ENCODE results near the gene CLOCK.

CLOCK gene

DNA sequence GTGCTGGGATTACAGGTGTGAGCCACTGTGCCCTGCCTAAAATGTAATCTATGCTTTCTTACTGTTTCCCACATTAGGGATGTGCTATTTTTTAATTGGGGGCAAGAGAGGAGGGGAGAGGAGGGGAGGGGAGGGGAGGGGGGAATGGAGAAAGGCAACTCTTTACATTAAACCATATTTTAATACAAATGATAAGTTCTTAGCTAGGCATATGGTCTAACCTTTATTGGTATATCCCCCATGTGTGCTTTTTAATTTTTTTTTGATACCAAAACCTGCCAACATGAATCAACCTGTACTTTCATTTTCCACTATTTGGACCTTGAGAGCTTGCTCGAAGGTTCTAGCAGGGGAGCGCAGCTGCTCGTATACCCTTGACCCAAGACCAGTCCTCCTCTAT lies 6.4 kb downstream of the CLOCK start:
- Histone ChIP-seq H3K4me1 (ENCODE audit: control insufficient read depth, insufficient read depth, low read length) (peaks cover 33% of the 10 kb centered on the region), H3K27ac (ENCODE audit: low read depth, low read length) (no peak overlapping the region), H3K9ac (ENCODE audit: low read depth, low read length) (no peak overlapping the region), H3K27me3 (ENCODE audit: control insufficient read depth, insufficient read depth, low read length) (no peaks in the 10 kb centered on the region), H3K36me3 (ENCODE audit: control insufficient read depth, insufficient read depth, low read length) (no peaks in the 10 kb centered on the region), H3K9me3 (ENCODE audit: control insufficient read depth, insufficient read depth, low read length) (no peaks in the 10 kb centered on the region), H3K4me3 (ENCODE audit: low read depth, low read length) (no peak overlapping the region)

GRCh38 chr4:55539658-55540057 lies 7.1 kb downstream of the CLOCK start:
- peaks cover 32% of the 10 kb centered on the region for H3K4me1 ChIP-seq (ENCODE audit: control insufficient read depth, insufficient read depth, low read length)
- H3K4me3 ChIP-seq (ENCODE audit: low read depth, low read length): no peak overlapping the region
- H3K36me3 ChIP-seq (ENCODE audit: control insufficient read depth, insufficient read depth, low read length): no peaks in the 10 kb centered on the region
- H3K9me3 ChIP-seq (ENCODE audit: control insufficient read depth, insufficient read depth, low read length): no peaks in the 10 kb centered on the region
- no peaks in the 10 kb centered on the region for H3K27me3 ChIP-seq (ENCODE audit: control insufficient read depth, insufficient read depth, low read length)
- no peak overlapping the region for H3K9ac ChIP-seq (ENCODE audit: low read depth, low read length)
- no peak overlapping the region for H3K27ac ChIP-seq (ENCODE audit: low read depth, low read length)

- Histone ChIP-seq H3K9ac (ENCODE audit: low read depth, low read length) (no peak overlapping the region), H3K27ac (ENCODE audit: low read depth, low read length) (no peak overlapping the region), H3K4me3 (ENCODE audit: low read depth, low read length) (no peak overlapping the region), H3K9me3 (ENCODE audit: control insufficient read depth, insufficient read depth, low read length) (no peaks in the 10 kb centered on the region), H3K36me3 (ENCODE audit: control insufficient read depth, insufficient read depth, low read length) (no peaks in the 10 kb centered on the region), H3K27me3 (ENCODE audit: control insufficient read depth, insufficient read depth, low read length) (no peaks in the 10 kb centered on the region), H3K4me1 (ENCODE audit: control insufficient read depth, insufficient read depth, low read length) (peaks cover 21% of the 10 kb centered on the region; the same call in 1 of the 2 replicates)
Observed at GRCh38 chr4:55538531-55538930, 8.2 kb downstream of the CLOCK start.

- H3K9me3 ChIP-seq (ENCODE audit: control insufficient read depth, insufficient read depth, low read length): no peaks in the 10 kb centered on the region
- no peak overlapping the region for H3K4me3 ChIP-seq (ENCODE audit: low read depth, low read length)
- H3K27me3 ChIP-seq (ENCODE audit: control insufficient read depth, insufficient read depth, low read length): no peaks in the 10 kb centered on the region
- no peak overlapping the region for H3K9ac ChIP-seq (ENCODE audit: low read depth, low read length)
- H3K27ac ChIP-seq (ENCODE audit: low read depth, low read length): no peak overlapping the region
- no peaks in the 10 kb centered on the region for H3K36me3 ChIP-seq (ENCODE audit: control insufficient read depth, insufficient read depth, low read length)
- peaks cover 16% of the 10 kb centered on the region for H3K4me1 ChIP-seq (ENCODE audit: control insufficient read depth, insufficient read depth, low read length)
Observed at GRCh38 chr4:55534306-55534705, 12.4 kb downstream of the CLOCK start.

DNA sequence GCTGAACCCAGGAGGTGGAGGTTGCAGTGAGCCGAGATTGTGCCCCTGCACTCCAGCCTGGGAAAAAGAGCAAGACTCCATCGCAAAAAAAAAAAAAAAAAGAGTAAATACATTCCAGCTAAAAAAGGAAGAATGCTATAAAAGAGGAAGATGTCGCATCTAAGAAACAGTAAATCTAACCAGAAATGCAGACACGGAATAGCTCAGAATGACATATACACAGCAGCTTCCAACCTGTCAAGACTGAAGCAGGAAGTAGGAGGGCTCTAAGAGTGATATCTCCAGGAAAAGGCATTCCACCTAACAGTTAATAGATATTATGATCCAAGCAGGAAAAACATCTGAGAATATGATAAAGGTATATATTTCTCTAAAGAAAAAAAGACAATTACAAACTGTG lies 16.0 kb downstream of the CLOCK start:
- H3K36me3 ChIP-seq (ENCODE audit: control insufficient read depth, insufficient read depth, low read length): no peaks in the 10 kb centered on the region

GRCh38 chr4:55530167-55530566 lies 16.5 kb downstream of the CLOCK start:
- no peaks in the 10 kb centered on the region for H3K27me3 ChIP-seq (ENCODE audit: control insufficient read depth, insufficient read depth, low read length)
- H3K36me3 ChIP-seq (ENCODE audit: control insufficient read depth, insufficient read depth, low read length): no peaks in the 10 kb centered on the region
- H3K4me3 ChIP-seq (ENCODE audit: low read depth, low read length): no peak overlapping the region
- H3K9me3 ChIP-seq (ENCODE audit: control insufficient read depth, insufficient read depth, low read length): no peaks in the 10 kb centered on the region
- no peak overlapping the region for H3K9ac ChIP-seq (ENCODE audit: low read depth, low read length)
- H3K4me1 ChIP-seq (ENCODE audit: control insufficient read depth, insufficient read depth, low read length): peaks cover 24% of the 10 kb centered on the region
- no peak overlapping the region for H3K27ac ChIP-seq (ENCODE audit: low read depth, low read length)

More for the DNA sequence above, 16.0 kb downstream of the CLOCK start:
- H3K27me3 ChIP-seq (ENCODE audit: control insufficient read depth, insufficient read depth, low read length): no peaks in the 10 kb centered on the region
- H3K9ac ChIP-seq (ENCODE audit: low read depth, low read length): no peak overlapping the region
- H3K4me1 ChIP-seq (ENCODE audit: control insufficient read depth, insufficient read depth, low read length): peaks cover 24% of the 10 kb centered on the region
- H3K27ac ChIP-seq (ENCODE audit: low read depth, low read length): no peak overlapping the region
- H3K4me3 ChIP-seq (ENCODE audit: low read depth, low read length): no peak overlapping the region
- no peaks in the 10 kb centered on the region for H3K9me3 ChIP-seq (ENCODE audit: control insufficient read depth, insufficient read depth, low read length)

DNA sequence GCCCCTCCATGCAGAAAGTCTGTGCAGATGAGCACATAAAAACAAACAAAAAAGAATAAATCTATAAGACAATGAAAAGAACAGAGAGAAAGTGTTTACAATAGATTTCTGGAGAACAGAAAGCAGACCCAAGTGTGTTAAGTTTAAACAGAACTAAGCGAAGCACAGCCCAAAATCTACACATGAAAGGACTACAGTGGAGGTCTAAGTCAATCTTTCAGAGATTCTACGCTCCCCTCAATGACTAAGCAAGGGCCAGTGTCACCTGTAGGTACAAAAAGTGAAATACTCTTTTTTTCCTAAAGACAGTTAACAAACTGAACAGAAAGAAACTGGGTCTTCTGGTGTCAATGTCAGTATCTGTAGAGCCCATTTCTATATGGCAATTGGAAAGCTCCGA lies 18.2 kb downstream of the CLOCK start:
- peaks cover 24% of the 10 kb centered on the region for H3K4me1 ChIP-seq (ENCODE audit: control insufficient read depth, insufficient read depth, low read length)
- no peaks in the 10 kb centered on the region for H3K27me3 ChIP-seq (ENCODE audit: control insufficient read depth, insufficient read depth, low read length)
- no peak overlapping the region for H3K27ac ChIP-seq (ENCODE audit: low read depth, low read length)
- H3K4me3 ChIP-seq (ENCODE audit: low read depth, low read length): no peak overlapping the region
- no peaks in the 10 kb centered on the region for H3K9me3 ChIP-seq (ENCODE audit: control insufficient read depth, insufficient read depth, low read length)
- no peaks in the 10 kb centered on the region for H3K36me3 ChIP-seq (ENCODE audit: control insufficient read depth, insufficient read depth, low read length)
- H3K9ac ChIP-seq (ENCODE audit: low read depth, low read length): no peak overlapping the region

DNA sequence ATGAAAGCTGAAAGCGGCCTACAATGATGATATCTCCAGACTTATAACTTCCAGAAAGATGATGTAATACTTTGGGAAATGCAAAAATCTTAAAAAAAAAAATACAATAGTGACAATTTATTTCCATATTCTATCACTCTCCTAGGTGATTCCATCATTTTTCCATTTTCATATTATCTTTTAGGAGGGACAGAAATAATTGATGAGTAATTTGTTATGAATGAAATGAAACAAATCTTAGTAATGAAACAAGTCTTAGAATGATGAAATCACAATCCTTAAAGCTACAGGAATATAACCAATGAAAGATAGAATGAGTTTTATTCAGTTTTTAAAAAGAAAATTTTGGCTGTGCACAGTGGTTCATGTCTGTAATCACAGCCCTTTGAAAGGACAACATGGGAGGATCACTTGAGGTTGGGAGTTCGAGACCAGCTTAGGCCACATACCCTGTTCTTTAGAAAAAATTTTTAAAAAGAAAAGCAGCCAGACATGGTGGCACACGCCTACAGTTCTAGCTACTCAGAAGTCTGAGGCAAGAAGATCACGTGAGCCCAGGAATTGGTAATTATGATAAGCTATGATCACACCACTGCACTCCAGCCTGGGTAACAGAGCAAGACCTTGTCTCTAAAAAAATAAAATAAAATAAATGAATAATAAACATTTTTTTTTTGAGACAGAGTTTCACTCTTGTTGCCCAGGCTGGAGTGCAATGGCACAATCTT lies 21.7 kb downstream of the CLOCK start:
- H3K27ac ChIP-seq (ENCODE audit: low read depth, low read length): no peak overlapping the region
- no peak overlapping the region for H3K4me3 ChIP-seq (ENCODE audit: low read depth, low read length)
- H3K4me1 ChIP-seq (ENCODE audit: control insufficient read depth, insufficient read depth, low read length): peaks cover 28% of the 10 kb centered on the region
- H3K36me3 ChIP-seq (ENCODE audit: control insufficient read depth, insufficient read depth, low read length): no peaks in the 10 kb centered on the region
- H3K27me3 ChIP-seq (ENCODE audit: control insufficient read depth, insufficient read depth, low read length): no peaks in the 10 kb centered on the region
- no peaks in the 10 kb centered on the region for H3K9me3 ChIP-seq (ENCODE audit: control insufficient read depth, insufficient read depth, low read length)
- no peak overlapping the region for H3K9ac ChIP-seq (ENCODE audit: low read depth, low read length)

- Histone ChIP-seq H3K9ac (ENCODE audit: low read depth, low read length) (no peak overlapping the region), H3K4me1 (ENCODE audit: control insufficient read depth, insufficient read depth, low read length) (peaks cover 14% of the 10 kb centered on the region), H3K36me3 (ENCODE audit: control insufficient read depth, insufficient read depth, low read length) (no peaks in the 10 kb centered on the region), H3K4me3 (ENCODE audit: low read depth, low read length) (no peak overlapping the region), H3K27me3 (ENCODE audit: control insufficient read depth, insufficient read depth, low read length) (no peaks in the 10 kb centered on the region), H3K27ac (ENCODE audit: low read depth, low read length) (no peak overlapping the region), H3K9me3 (ENCODE audit: control insufficient read depth, insufficient read depth, low read length) (no peaks in the 10 kb centered on the region)
Observed at GRCh38 chr4:55518442-55518841, 28.3 kb downstream of the CLOCK start.

GRCh38 chr4:55517526-55518229 lies 29.0 kb downstream of the CLOCK start:
- no peak overlapping the region for H3K9ac ChIP-seq (ENCODE audit: low read depth, low read length)
- H3K36me3 ChIP-seq (ENCODE audit: control insufficient read depth, insufficient read depth, low read length): no peaks in the 10 kb centered on the region
- peaks cover 14% of the 10 kb centered on the region for H3K4me1 ChIP-seq (ENCODE audit: control insufficient read depth, insufficient read depth, low read length)
- H3K27me3 ChIP-seq (ENCODE audit: control insufficient read depth, insufficient read depth, low read length): no peaks in the 10 kb centered on the region
- H3K9me3 ChIP-seq (ENCODE audit: control insufficient read depth, insufficient read depth, low read length): no peaks in the 10 kb centered on the region
- no peak overlapping the region for H3K4me3 ChIP-seq (ENCODE audit: low read depth, low read length)
- H3K27ac ChIP-seq (ENCODE audit: low read depth, low read length): no peak overlapping the region

GRCh38 chr4:55512922-55513571 lies 33.7 kb downstream of the CLOCK start:
- Histone ChIP-seq H3K27me3 (ENCODE audit: control insufficient read depth, insufficient read depth, low read length) (no peaks in the 10 kb centered on the region), H3K9me3 (ENCODE audit: control insufficient read depth, insufficient read depth, low read length) (no peaks in the 10 kb centered on the region), H3K27ac (ENCODE audit: low read depth, low read length) (no peak overlapping the region), H3K4me3 (ENCODE audit: low read depth, low read length) (no peak overlapping the region), H3K4me1 (ENCODE audit: control insufficient read depth, insufficient read depth, low read length) (no peaks in the 10 kb centered on the region), H3K36me3 (ENCODE audit: control insufficient read depth, insufficient read depth, low read length) (no peaks in the 10 kb centered on the region; the same call in 1 of the 2 replicates), H3K9ac (ENCODE audit: low read depth, low read length) (no peak overlapping the region)

Data from HUES48 (cell line).